Trophoblast cell (in vitro differentiated cells and primary cell): Measurements from ENCODE around the gene PSMC6.
A peak's percentile ranks its signal among the peaks of the same experiment; 100 is the strongest.
"Not testable (repeated sequence)": the region's sequence is repeated elsewhere in the genome, so short reads cannot be mapped to it uniquely, and the experiment has no call there.

ENCODE experiments used
- DNase-seq, 2 donors: peaks; one replicate each; pipeline ENCODE4 v3.0.0-alpha.2; 2016
- H2AFZ ChIP-seq: 2 replicates; pipeline ENCODE4 v1.6.1; 2013; ENCODE audit warnings: low read length, moderate library complexity, mild to moderate bottlenecking; ENCODE audit not compliant: insufficient read depth, poor library complexity
- H2AK5ac ChIP-seq: 2 replicates; pipeline ENCODE4 v1.6.1; 2013; ENCODE audit warnings: mild to moderate bottlenecking, low read length
- H2BK120ac ChIP-seq: 2 replicates; pipeline ENCODE4 v1.6.1; 2013; ENCODE audit warnings: low read length, mild to moderate bottlenecking, moderate library complexity; ENCODE audit not compliant: insufficient read depth, poor library complexity
- H2BK12ac ChIP-seq: 2 replicates; pipeline ENCODE4 v1.6.1; 2013; ENCODE audit warnings: mild to moderate bottlenecking, low read length, moderate library complexity
- H2BK5ac ChIP-seq: 2 replicates; pipeline ENCODE4 v1.6.1; 2013; ENCODE audit warnings: low read length, low read depth, moderate library complexity, mild to moderate bottlenecking; ENCODE audit not compliant: poor library complexity
- H3K14ac ChIP-seq: 2 replicates; pipeline ENCODE4 v1.6.1; 2013; ENCODE audit warnings: mild to moderate bottlenecking, low read length
- H3K18ac ChIP-seq: 2 replicates; pipeline ENCODE4 v1.6.1; 2013; ENCODE audit warnings: mild to moderate bottlenecking, low read length
- H3K23ac ChIP-seq: 2 replicates; pipeline ENCODE4 v1.6.1; 2013; ENCODE audit warnings: low read length
- H3K27ac ChIP-seq: 2 replicates; pipeline ENCODE4 v1.5.1; 2013; ENCODE audit warnings: low read depth, mild to moderate bottlenecking, inconsistent platforms, low read length, moderate library complexity
- H3K27me3 ChIP-seq: 2 replicates; pipeline ENCODE4 v1.6.1; 2013; ENCODE audit warnings: inconsistent platforms, mild to moderate bottlenecking, low read length, moderate library complexity; ENCODE audit not compliant: insufficient read depth
- H3K36me3 ChIP-seq, 2 experiments: 1 replicate in 1 of 2; 2 replicates in 1 of 2; pipeline ENCODE4 v1.6.1; 2013; ENCODE audit warnings: low read length in 2 of 2, mild to moderate bottlenecking in 2 of 2, moderate library complexity in 1 of 2; ENCODE audit not compliant: insufficient read depth in 2 of 2, control insufficient read depth in 1 of 2
- H3K4ac ChIP-seq: 2 replicates; pipeline ENCODE4 v1.6.1; 2013; ENCODE audit warnings: low read depth, mild to moderate bottlenecking, low read length, moderate library complexity
- H3K4me1 ChIP-seq, 2 experiments: 1 replicate in 1 of 2; 2 replicates in 1 of 2; pipeline ENCODE4 v1.6.1; 2013; ENCODE audit warnings: low read length in 2 of 2, mild to moderate bottlenecking in 2 of 2, moderate library complexity in 1 of 2; ENCODE audit not compliant: insufficient read depth in 2 of 2, control insufficient read depth in 1 of 2
- H3K4me2 ChIP-seq: 2 replicates; pipeline ENCODE4 v1.6.1; 2013; ENCODE audit warnings: inconsistent platforms, mild to moderate bottlenecking, low read length, moderate library complexity
- H3K4me3 ChIP-seq: 2 replicates; pipeline ENCODE4 v1.5.1; 2013; ENCODE audit warnings: mild to moderate bottlenecking, low read depth, low read length, inconsistent platforms
- H3K79me1 ChIP-seq: one replicate; pipeline ENCODE4 v1.6.1; 2013; ENCODE audit warnings: low read length
- H3K79me2 ChIP-seq: 2 replicates; pipeline ENCODE4 v1.6.1; 2013; ENCODE audit warnings: low read length, mild to moderate bottlenecking; ENCODE audit not compliant: control insufficient read depth, insufficient read depth, poor library complexity
- H3K9ac ChIP-seq: 2 replicates; pipeline ENCODE4 v1.6.1; 2013; ENCODE audit warnings: mild to moderate bottlenecking, low read length
- H3K9me3 ChIP-seq: 2 replicates; pipeline ENCODE4 v1.6.1; 2013; ENCODE audit warnings: low read depth, mild to moderate bottlenecking, control low read depth, inconsistent platforms, low read length; ENCODE audit not compliant: insufficient read depth
- H4K12ac ChIP-seq: 2 replicates; pipeline ENCODE4 v1.6.1; 2013; ENCODE audit warnings: low read depth, mild to moderate bottlenecking, low read length, moderate library complexity
- H4K8ac ChIP-seq: 2 replicates; pipeline ENCODE4 v1.6.1; 2013; ENCODE audit warnings: low read depth, mild to moderate bottlenecking, low read length, moderate library complexity
- H4K91ac ChIP-seq: one replicate; pipeline ENCODE4 v1.6.1; 2013; ENCODE audit warnings: low read depth, mild to moderate bottlenecking, low read length, moderate library complexity
- WGBS: extraction: QIAGEN DNeasy Blood & Tissue Kit; methylation state at CpG from one replicate; pipeline ENCODE4 v1.1.7; 2013; ENCODE audit warnings: missing lambda C conversion rate; ENCODE audit not compliant: insufficient read length, insufficient coverage; ENCODE audit errors: extremely low coverage; 5-methylcytosine and 5-hydroxymethylcytosine counted together

Gene PSMC6

DNA sequence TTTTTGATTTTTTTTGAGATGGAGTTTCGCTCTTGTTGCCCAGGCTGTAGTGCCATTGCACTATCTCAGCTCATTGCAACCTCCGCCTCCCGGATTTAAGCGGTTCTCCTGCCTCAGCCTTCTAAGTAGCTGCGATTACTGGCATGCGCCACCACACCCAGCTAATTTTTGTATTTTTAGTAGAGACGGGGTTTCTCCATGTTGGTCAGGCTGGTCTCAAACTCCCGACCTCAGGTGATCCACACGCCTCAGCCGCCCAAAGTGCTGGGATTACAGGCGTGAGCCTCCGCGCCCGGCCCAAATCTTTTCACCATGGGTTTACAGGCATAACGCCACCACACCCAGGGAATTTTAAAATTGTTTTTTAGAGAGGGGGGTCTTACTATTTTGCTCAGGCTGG is 22.0 kb downstream of the PSMC6 start:
- Histone ChIP-seq H4K12ac (peak overlapping the region; percentile 62), H3K79me2 (peaks cover 10% of the 10 kb centered on the region), H3K36me3 (peaks cover 13 to 14% of the 10 kb centered on the region in 2 experiments)
- H2AFZ ChIP-seq, H3K23ac ChIP-seq, H3K9ac ChIP-seq, DNase-seq, H3K18ac ChIP-seq, H2AK5ac ChIP-seq, H2BK5ac ChIP-seq, H2BK12ac ChIP-seq, H3K9me3 ChIP-seq, H3K27me3 ChIP-seq, H3K79me1 ChIP-seq, H3K4me3 ChIP-seq, H3K27ac ChIP-seq, H4K8ac ChIP-seq, H3K4ac ChIP-seq, H3K4me2 ChIP-seq, H4K91ac ChIP-seq, H3K14ac ChIP-seq, H2BK120ac ChIP-seq, H3K4me1 ChIP-seq: not testable (repeated sequence)
- WGBS, result no CpG with 5 or more reads among the region's 15 CpGs

DNA sequence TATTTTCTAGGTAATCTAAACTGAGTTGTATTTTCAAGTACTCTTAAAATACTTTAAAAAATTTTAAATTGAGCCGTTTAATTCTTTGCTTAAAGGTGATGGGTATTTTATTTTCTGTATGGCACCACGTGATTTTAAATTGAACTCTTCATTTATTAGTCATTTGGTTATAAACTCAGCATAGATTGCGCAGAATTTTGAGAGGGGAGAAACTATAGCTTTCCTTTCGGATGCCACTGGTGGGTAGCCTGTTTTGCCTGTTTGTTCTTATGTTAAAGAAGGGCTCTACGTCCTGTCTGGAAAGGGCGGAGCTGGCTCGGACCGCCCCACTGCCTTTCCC is 22.6 kb downstream of the PSMC6 start:
- H3K4me1 ChIP-seq, result peaks cover 4% of the 10 kb centered on the region in 2 experiments
- no peak overlapping the region for H2AK5ac ChIP-seq
- peaks cover 7% of the 10 kb centered on the region for H3K79me1 ChIP-seq
- H3K4me2 ChIP-seq, result peak overlapping the region; percentile 44
- H3K9me3 ChIP-seq, result no peaks in the 10 kb centered on the region
- no peak overlapping the region for H2BK12ac ChIP-seq
- no peak overlapping the region for H3K4ac ChIP-seq
- no peak overlapping the region for H3K4me3 ChIP-seq
- H3K9ac ChIP-seq, result no peak overlapping the region
- H2BK120ac ChIP-seq, result no peak overlapping the region
- no peak overlapping the region for H2BK5ac ChIP-seq
- H3K23ac ChIP-seq, result no peak overlapping the region
- H3K18ac ChIP-seq, result no peak overlapping the region
- H3K14ac ChIP-seq, result no peak overlapping the region
- peaks cover 11 to 14% of the 10 kb centered on the region in 2 experiments for H3K36me3 ChIP-seq
- no peaks in the 10 kb centered on the region for H3K27me3 ChIP-seq
- H4K8ac ChIP-seq, result no peak overlapping the region
- DNase-seq, result no peak
- no peak overlapping the region for H4K91ac ChIP-seq
- H3K79me2 ChIP-seq, result peaks cover 10% of the 10 kb centered on the region
- WGBS, result no CpG with 5 or more reads among the region's 8 CpGs
- no peak overlapping the region for H4K12ac ChIP-seq
- H2AFZ ChIP-seq, result no peak overlapping the region
- H3K27ac ChIP-seq, result no peak overlapping the region

DNA sequence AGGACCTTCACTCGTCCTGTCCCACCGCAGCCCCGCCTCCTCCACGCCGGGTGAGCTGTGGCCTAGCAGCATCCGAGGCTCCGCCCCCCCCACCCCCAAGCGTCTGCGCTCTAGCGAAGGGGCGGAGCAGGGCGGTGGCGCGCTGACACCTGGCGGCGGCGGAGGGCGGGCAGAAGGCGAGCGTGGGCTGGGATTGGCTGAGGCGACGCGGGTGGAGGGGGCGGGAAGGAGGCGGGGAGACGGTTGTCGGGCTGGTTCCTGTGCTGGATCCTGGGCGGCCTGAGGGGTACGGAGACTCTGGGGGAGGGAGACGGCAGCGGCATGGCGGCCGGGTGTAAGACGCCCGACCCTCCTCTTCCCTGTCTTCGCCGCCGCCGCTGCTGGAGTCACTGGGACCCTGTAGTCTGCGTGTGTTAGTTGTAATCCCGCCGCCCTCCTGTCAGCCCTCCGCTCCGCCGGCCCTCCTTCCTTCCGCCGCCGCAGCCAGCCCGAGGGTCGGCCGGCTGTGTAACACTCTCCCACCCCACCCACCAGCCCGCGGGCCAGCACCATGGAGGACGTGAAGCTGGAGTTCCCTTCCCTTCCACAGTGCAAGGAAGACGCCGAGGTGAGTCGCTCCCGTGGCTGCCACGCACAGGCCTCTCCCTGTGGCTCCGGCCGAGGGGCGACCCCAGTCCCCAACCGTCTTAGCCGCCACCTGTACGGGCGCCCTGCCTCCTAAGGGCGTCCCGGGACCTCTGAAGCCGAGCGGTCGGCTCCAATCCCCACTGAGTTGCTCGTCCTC is 23.1 kb downstream of the PSMC6 start, which contains the start of gene STYX:
Gene STYX (plus strand): TSS at position 242 of the 784 bp plus-strand sequence. CDS start 309 bp downstream, at position 551.
- peak within 1 kb of the TSS; percentile 95 for H2AFZ ChIP-seq
- H3K27ac ChIP-seq, result peak within 1 kb of the TSS; percentile 70
- peak within 1 kb of the TSS; percentile 90 for H2BK120ac ChIP-seq
- H4K91ac ChIP-seq, result peak within 1 kb of the TSS; percentile 83
- H2BK12ac ChIP-seq, result peak within 1 kb of the TSS; percentile 2
- H3K27me3 ChIP-seq, result no peaks in the 10 kb centered on the region
- peak within 1 kb of the TSS; percentile 85 for H3K4ac ChIP-seq
- peaks cover 10% of the 10 kb centered on the region for H3K79me2 ChIP-seq
- H3K9me3 ChIP-seq, result no peaks in the 10 kb centered on the region
- peak; percentile 99 for DNase-seq
- WGBS, result no CpG with 5 or more reads among the region's 72 CpGs
- H3K79me1 ChIP-seq, result peaks cover 7% of the 10 kb centered on the region
- no peak within 1 kb of the TSS for H3K23ac ChIP-seq
- H2AK5ac ChIP-seq, result peak within 1 kb of the TSS; percentile 60
- H3K4me3 ChIP-seq, result peak within 1 kb of the TSS; percentile 81
- H3K18ac ChIP-seq, result peak within 1 kb of the TSS; percentile 95
- peak within 1 kb of the TSS; percentile 62 for H4K12ac ChIP-seq
- H3K4me2 ChIP-seq, result peak within 1 kb of the TSS; percentile 67
- H3K36me3 ChIP-seq, result peaks cover 9 to 14% of the 10 kb centered on the region in 2 experiments
- peak within 1 kb of the TSS; percentile 92 for H2BK5ac ChIP-seq
- peak within 1 kb of the TSS; percentile 95 for H3K14ac ChIP-seq
- peak within 1 kb of the TSS; percentile 80 for H4K8ac ChIP-seq
- H3K9ac ChIP-seq, result peak within 1 kb of the TSS; percentile 71
- H3K4me1 ChIP-seq, result peaks cover 4% of the 10 kb centered on the region in 2 experiments

DNA sequence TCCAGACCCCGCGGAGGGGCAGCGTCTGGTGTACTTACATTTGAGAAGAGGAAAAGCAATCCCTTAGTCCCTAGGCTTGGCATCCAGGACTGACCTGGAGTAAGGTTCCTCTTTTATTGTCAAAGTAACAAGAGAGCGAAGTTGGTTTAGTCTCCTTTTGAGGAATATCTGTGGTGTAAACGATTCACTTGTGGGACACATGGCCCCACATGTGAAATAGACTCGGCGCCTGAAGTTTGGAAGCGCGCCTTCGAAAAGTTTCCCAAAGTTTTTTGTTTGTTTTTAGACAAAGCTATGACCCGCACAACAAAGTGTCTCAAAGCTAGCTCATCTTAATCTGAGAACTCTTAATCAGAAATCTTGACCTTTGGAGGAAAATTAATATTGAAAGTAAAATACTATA is 23.7 kb downstream of the PSMC6 start:
- H3K27me3 ChIP-seq, result no peaks in the 10 kb centered on the region
- peak overlapping the region; percentile 83 for H4K91ac ChIP-seq
- peak overlapping the region; percentile 95 for H3K14ac ChIP-seq
- peaks cover 10% of the 10 kb centered on the region for H3K79me2 ChIP-seq
- peak overlapping the region; percentile 90 for H2BK120ac ChIP-seq
- H2BK12ac ChIP-seq, result no peak overlapping the region
- no peaks in the 10 kb centered on the region for H3K9me3 ChIP-seq
- peak overlapping the region; percentile 85 for H3K4ac ChIP-seq
- H2AFZ ChIP-seq, result peak overlapping the region; percentile 95
- H3K23ac ChIP-seq, result no peak overlapping the region
- peaks cover 4% of the 10 kb centered on the region in 2 experiments for H3K4me1 ChIP-seq
- H3K4me2 ChIP-seq, result peak overlapping the region; percentile 67
- peak overlapping the region; percentile 70 for H3K27ac ChIP-seq
- peaks cover 7% of the 10 kb centered on the region for H3K79me1 ChIP-seq
- peak overlapping the region; percentile 81 for H3K4me3 ChIP-seq
- WGBS, result no CpG with 5 or more reads among the region's 11 CpGs
- H3K36me3 ChIP-seq, result peaks cover 6 to 11% of the 10 kb centered on the region in 2 experiments
- DNase-seq, result peak in 1 of 2 donors; percentile 11
- peak overlapping the region; percentile 95 for H3K18ac ChIP-seq
- no peak overlapping the region for H2AK5ac ChIP-seq
- H4K8ac ChIP-seq, result peak overlapping the region; percentile 80
- H2BK5ac ChIP-seq, result peak overlapping the region; percentile 92
- peak overlapping the region; percentile 45 for H4K12ac ChIP-seq
- H3K9ac ChIP-seq, result peak overlapping the region; percentile 71
